A549 (cell line): Measurements from ENCODE around the gene WSCD2.

Source experiments
- BHLHE40 ChIP-seq: IDR thresholded peaks from 2 replicates; pipeline ENCODE4 v1.6.1; 2012; ENCODE audit warnings: low read depth, low read length, inconsistent platforms
- CEBPB ChIP-seq, 2 experiments: fragments of >200 bp in 1 of 2; sonication (Bioruptor Twin) in 1 of 2; formaldehyde crosslinking in 1 of 2; IDR thresholded peaks; 2 replicates each; pipeline ENCODE4 v1.6.1; 2012 to 2016
- KDM5A ChIP-seq: fragments of 200-600 bp; sonication (generic); IDR thresholded peaks from 2 replicates; pipeline ENCODE4 v1.6.1; 2016; ENCODE audit warnings: antibody characterized with exemption, mild to moderate bottlenecking
- MYC ChIP-seq: IDR thresholded peaks from 2 replicates; pipeline ENCODE4 v1.6.1; 2012; ENCODE audit warnings: mild to moderate bottlenecking, inconsistent platforms, low read length, improper control_type of control experiment, borderline replicate concordance
- POLR2A ChIP-seq: IDR thresholded peaks from 2 replicates; pipeline ENCODE4 v1.6.1; 2012; ENCODE audit warnings: mild to moderate bottlenecking, low read length
- TF ChIP-seq, protein P1 (sequence below): IDR thresholded peaks from 2 replicates; pipeline ENCODE4 v1.6.1; 2012
- TF ChIP-seq, protein P2 (sequence below): fragments of >200 bp; sonication (Bioruptor Twin); formaldehyde crosslinking; IDR thresholded peaks from 3 replicates; pipeline ENCODE4 v1.5.1; 2016

DNA sequence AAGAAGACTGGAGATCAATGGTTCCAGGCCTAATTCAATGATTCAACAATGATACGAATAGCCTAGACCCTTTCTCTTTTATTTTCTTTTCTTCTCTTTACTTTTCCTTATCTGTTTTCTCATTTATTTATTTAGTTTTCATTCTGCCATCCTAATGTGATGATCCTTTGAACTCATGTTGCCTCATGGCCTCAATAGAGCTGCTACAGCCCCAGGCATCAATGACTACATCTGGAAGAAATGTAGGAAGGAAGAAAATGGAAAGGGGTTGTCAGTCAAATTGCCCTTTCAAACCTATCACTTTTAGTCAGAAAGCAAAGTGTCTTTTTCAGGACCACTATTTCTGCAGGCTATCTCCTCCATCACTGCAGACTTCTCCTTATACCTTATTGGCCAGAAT, 140.1 kb downstream of the WSCD2 start:
- TF ChIP-seq, protein P1, sequence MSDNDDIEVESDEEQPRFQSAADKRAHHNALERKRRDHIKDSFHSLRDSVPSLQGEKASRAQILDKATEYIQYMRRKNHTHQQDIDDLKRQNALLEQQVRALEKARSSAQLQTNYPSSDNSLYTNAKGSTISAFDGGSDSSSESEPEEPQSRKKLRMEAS: no peak
- TF ChIP-seq, protein P2, sequence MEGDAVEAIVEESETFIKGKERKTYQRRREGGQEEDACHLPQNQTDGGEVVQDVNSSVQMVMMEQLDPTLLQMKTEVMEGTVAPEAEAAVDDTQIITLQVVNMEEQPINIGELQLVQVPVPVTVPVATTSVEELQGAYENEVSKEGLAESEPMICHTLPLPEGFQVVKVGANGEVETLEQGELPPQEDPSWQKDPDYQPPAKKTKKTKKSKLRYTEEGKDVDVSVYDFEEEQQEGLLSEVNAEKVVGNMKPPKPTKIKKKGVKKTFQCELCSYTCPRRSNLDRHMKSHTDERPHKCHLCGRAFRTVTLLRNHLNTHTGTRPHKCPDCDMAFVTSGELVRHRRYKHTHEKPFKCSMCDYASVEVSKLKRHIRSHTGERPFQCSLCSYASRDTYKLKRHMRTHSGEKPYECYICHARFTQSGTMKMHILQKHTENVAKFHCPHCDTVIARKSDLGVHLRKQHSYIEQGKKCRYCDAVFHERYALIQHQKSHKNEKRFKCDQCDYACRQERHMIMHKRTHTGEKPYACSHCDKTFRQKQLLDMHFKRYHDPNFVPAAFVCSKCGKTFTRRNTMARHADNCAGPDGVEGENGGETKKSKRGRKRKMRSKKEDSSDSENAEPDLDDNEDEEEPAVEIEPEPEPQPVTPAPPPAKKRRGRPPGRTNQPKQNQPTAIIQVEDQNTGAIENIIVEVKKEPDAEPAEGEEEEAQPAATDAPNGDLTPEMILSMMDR: no peak
- TF ChIP-seq POLR2A: no peak
- no peak for TF ChIP-seq KDM5A
- TF ChIP-seq BHLHE40: no peak
- no peak for TF ChIP-seq MYC
- no peak for TF ChIP-seq CEBPB (IDR thresholded peaks at IDR 0.05)
